MCF 10A (cell line): ENCODE results near the gene TUBAL3. TPM values are rescaled to one million over a fixed set of nuclear protein-coding genes. Genes with fewer than 3 reads are reported as not detected.

Experiments
- BruUV-seq: library from RNA; stranded (reverse); fragments of 400-500 nt; replicated peaks from 2 replicates; lab custom pipeline; 2021; lab: Mats Ljungman, UMichigan
- CTCF ChIA-PET: fragments of 300-600 bp; sonication (Branson Sonifier 250); formaldehyde crosslinking; extraction: SDS; loops from one replicate; lab custom pipeline; 2021; ENCODE audit warnings: antibody characterized with exemption, inconsistent platforms; lab: Yijun Ruan, JAX
- POLR2A ChIA-PET: fragments of 300-600, 350-650 bp; sonication (Branson Sonifier 250); formaldehyde crosslinking; extraction: SDS; loops from one replicate; lab custom pipeline; 2020; ENCODE audit warnings: antibody characterized with exemption, inconsistent platforms; lab: Yijun Ruan, JAX
- DNase-seq: peaks from one replicate; pipeline ENCODE4 v3.0.0-alpha.2; 2018; ENCODE audit not compliant: unreplicated experiment
- H3K27ac Mint-ChIP-seq: one replicate; pipeline ENCODE4 v1.8.0; 2022; ENCODE audit warnings: mild to moderate bottlenecking, low read depth, mixed read lengths; ENCODE audit not compliant: unreplicated experiment
- H3K27me3 Mint-ChIP-seq: one replicate; pipeline ENCODE4 v1.8.0; 2022; ENCODE audit warnings: mixed read lengths; ENCODE audit not compliant: insufficient read depth, unreplicated experiment
- H3K36me3 Mint-ChIP-seq: one replicate; pipeline ENCODE4 v1.8.0; 2022; ENCODE audit warnings: mild to moderate bottlenecking, moderate library complexity, mixed read lengths; ENCODE audit not compliant: insufficient read depth, unreplicated experiment
- H3K4me1 Mint-ChIP-seq: one replicate; pipeline ENCODE4 v1.8.0; 2022; ENCODE audit warnings: mixed read lengths; ENCODE audit not compliant: insufficient read depth, unreplicated experiment
- H3K4me3 Mint-ChIP-seq: one replicate; pipeline ENCODE4 v1.8.0; 2022; ENCODE audit warnings: mild to moderate bottlenecking, moderate library complexity, mixed read lengths; ENCODE audit not compliant: unreplicated experiment
- H3K9me3 Mint-ChIP-seq: one replicate; pipeline ENCODE4 v1.8.0; 2022; ENCODE audit warnings: mixed read lengths; ENCODE audit not compliant: unreplicated experiment
- intact Hi-C: fragments of 100-400 bp; cut with micrococcal nuclease; formaldehyde crosslinking; loops from 2 replicates; pipeline ENCODE4 v1.14.1; 2022
- total RNA-seq: library from RNA; stranded (reverse); gene quantifications from 2 replicates; pipeline ENCODE4 v1.2.3, GENCODE V29; 2022
- TF ChIP-seq, protein P1 (sequence below): fragments of 200-600 bp; IDR thresholded peaks from one replicate; pipeline ENCODE4 v1.8.0; 2022; ENCODE audit warnings: antibody characterized with exemption, mild to moderate bottlenecking; ENCODE audit not compliant: unreplicated experiment

The TUBAL3 gene
- total RNA-seq, 1 experiment from 2014 or later: 0.44 TPM

DNA sequence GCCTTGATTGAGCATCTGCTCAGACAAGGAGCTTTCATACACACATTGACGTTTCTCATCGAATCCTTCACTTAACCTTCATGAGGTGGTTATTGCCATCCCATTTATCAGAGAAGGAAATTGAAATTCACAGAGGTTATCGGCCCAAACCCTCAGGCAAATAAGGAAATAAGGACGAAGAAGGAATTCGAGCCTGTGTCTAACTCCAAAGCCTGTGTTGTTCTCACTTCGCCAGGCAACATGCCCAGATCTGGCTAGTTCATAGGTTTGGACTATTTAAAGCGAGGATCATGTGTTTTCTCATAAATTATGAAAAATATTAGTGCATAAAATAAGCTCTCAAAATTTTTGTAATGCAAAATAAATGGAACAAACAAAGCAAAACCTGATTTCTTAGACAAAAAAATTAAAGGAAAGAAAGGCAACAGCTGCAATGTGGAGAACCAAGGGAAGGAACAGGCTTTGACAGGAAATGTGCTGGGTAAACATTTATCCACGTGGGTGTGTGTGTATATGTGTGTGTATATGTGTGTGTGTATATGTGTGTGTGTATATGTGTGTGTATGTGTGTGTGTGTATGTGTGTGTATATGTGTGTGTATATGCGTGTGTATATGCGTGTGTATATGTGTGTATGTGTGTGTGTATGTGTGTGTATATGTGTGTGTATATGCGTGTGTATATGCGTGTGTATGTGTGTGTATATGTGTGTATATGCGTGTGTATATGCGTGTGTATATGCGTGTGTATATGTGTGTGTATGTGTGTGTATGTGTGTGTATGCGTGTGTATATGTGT is 35.1 kb downstream of the TUBAL3 start:
- no peak for DNase-seq
- CTCF ChIA-PET: interaction anchor here (1.2 kb wide), 1 partner anchor 14 kb away, joined by 4 read pairs; no protein-coding TSS in a partner anchor
- intact Hi-C loops: no loop called here
- no TSS peak for BruUV-seq
- POLR2A ChIA-PET: interaction anchor here (1.0 kb wide), 1 partner anchor 63 kb away, joined by 4 read pairs; no protein-coding TSS in a partner anchor
- TF ChIP-seq, protein P1, sequence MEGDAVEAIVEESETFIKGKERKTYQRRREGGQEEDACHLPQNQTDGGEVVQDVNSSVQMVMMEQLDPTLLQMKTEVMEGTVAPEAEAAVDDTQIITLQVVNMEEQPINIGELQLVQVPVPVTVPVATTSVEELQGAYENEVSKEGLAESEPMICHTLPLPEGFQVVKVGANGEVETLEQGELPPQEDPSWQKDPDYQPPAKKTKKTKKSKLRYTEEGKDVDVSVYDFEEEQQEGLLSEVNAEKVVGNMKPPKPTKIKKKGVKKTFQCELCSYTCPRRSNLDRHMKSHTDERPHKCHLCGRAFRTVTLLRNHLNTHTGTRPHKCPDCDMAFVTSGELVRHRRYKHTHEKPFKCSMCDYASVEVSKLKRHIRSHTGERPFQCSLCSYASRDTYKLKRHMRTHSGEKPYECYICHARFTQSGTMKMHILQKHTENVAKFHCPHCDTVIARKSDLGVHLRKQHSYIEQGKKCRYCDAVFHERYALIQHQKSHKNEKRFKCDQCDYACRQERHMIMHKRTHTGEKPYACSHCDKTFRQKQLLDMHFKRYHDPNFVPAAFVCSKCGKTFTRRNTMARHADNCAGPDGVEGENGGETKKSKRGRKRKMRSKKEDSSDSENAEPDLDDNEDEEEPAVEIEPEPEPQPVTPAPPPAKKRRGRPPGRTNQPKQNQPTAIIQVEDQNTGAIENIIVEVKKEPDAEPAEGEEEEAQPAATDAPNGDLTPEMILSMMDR: no peak
- no peak overlapping the region for H3K4me3 Mint-ChIP-seq
- H3K27me3 Mint-ChIP-seq: peaks cover 34% of the 10 kb centered on the region
- H3K36me3 Mint-ChIP-seq: no peaks in the 10 kb centered on the region
- no peak overlapping the region for H3K27ac Mint-ChIP-seq
- H3K9me3 Mint-ChIP-seq: peaks cover 9% of the 10 kb centered on the region
- no peaks in the 10 kb centered on the region for H3K4me1 Mint-ChIP-seq

DNA sequence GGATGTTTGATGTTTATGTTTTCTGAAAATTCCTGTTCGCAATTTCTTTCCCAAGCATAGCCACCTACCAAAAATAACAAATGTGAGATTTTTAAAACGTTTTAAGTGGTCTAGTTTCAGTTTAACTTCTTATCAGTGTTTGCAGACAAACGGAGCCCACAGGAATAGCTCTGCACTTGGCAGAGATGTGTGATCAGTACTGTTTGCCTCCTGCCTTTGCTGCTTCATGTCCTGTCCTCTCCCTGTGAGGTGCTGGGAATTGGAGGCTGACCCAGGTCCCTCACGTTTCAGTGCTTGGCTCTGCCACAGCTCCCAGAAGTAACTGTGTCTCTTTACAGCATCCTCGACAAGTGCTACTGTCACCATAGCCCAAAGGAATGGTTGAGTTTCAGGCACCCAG is 38.7 kb downstream of the TUBAL3 start:
- Mint-ChIP-seq H3K9me3 (peaks cover 5% of the 10 kb centered on the region), H3K4me3 (no peak overlapping the region)
- CTCF ChIA-PET: interaction anchor here (0.6 kb wide), 1 partner anchor 18 kb away, joined by 3 read pairs; no protein-coding TSS in a partner anchor

DNA sequence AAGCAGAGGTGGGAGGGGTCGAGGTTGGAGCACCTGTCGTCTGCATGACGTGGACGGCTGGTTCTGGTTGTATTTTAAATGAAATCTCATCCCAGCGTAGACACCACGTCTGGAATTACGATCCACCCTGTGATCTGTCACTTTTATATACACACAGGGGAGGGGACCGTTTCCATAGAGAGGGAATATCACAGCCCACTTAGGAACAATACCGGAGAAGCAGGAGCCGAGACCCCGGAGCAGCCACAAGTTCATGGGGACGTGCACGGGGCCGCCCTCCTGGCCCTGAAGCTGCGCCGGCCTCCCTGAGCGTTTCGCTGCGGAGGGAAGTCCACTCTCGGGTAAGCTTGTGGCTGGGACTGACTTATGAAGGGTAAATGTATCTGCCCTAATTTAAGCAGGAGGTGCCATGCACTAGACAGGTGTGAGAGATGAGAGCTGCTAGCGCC is 39.7 kb downstream of the TUBAL3 start, which contains the start of gene UCN3:
TSS of gene UCN3 (plus strand) at position 77 of the 449 bp plus-strand sequence. CDS start 8,755 bp downstream, outside the sequence.
- H3K4me1 Mint-ChIP-seq: no peaks in the 10 kb centered on the region

More for the DNA sequence above, 38.7 kb downstream of the TUBAL3 start:
- no peak for DNase-seq
- Mint-ChIP-seq H3K27me3 (peaks cover 45% of the 10 kb centered on the region), H3K36me3 (no peaks in the 10 kb centered on the region), H3K27ac (no peak overlapping the region), H3K4me1 (no peaks in the 10 kb centered on the region)
- POLR2A ChIA-PET: no interaction called here
- intact Hi-C loops: no loop called here
- no TSS peak for BruUV-seq
- TF ChIP-seq, protein P1: no peak

More for the DNA sequence above, 39.7 kb downstream of the TUBAL3 start, which contains the start of gene UCN3:
- ChIA-PET POLR2A (interaction anchor here (0.5 kb wide), 1 partner anchor 1020 kb away, joined by 3 read pairs; no protein-coding TSS in a partner anchor), CTCF (interaction anchor here (0.6 kb wide), 1 partner anchor 57 kb away, joined by 3 read pairs; no protein-coding TSS in a partner anchor)
- TF ChIP-seq, protein P1: no peak
- no peak for DNase-seq
- Mint-ChIP-seq H3K4me3 (no peak within 1 kb of the TSS), H3K27me3 (peaks cover 45% of the 10 kb centered on the region), H3K36me3 (no peaks in the 10 kb centered on the region), H3K27ac (no peak within 1 kb of the TSS), H3K9me3 (no peaks in the 10 kb centered on the region)
- intact Hi-C loops: no loop called here
- BruUV-seq: no TSS peak
